ENCODE data around the gene OR9Q1.

OR9Q1 gene

GRCh38 chr11:58034471-58034870 is 10.8 kb downstream of the OR9Q1 start:
- no peak for DNase-seq (ENCODE audit: low spot score)

- DNase-seq (ENCODE audit: low spot score): no peak
These were observed 15.9 kb downstream of the OR9Q1 start for GRCh38 chr11:58039589-58039988.

GRCh38 chr11:58043379-58043778 is 19.7 kb downstream of the OR9Q1 start:
- no peak for DNase-seq (ENCODE audit: low spot score)

- DNase-seq (ENCODE audit: low spot score): no peak
These were observed 22.6 kb downstream of the OR9Q1 start for GRCh38 chr11:58046231-58046630.

GRCh38 chr11:58047818-58048217 is 24.1 kb downstream of the OR9Q1 start:
- no peak for DNase-seq (ENCODE audit: low spot score)

GRCh38 chr11:58055806-58056401 is 32.2 kb downstream of the OR9Q1 start:
- no peak for DNase-seq (ENCODE audit: low spot score)

- no peak for DNase-seq (ENCODE audit: low spot score)
These were observed 33.8 kb downstream of the OR9Q1 start for GRCh38 chr11:58057481-58057880.

GRCh38 chr11:58058276-58059006 is 34.8 kb downstream of the OR9Q1 start:
- no peak for DNase-seq (ENCODE audit: low spot score)

GRCh38 chr11:58059007-58059350 is 35.3 kb downstream of the OR9Q1 start:
- no peak for DNase-seq (ENCODE audit: low spot score)

GRCh38 chr11:58060535-58060934 is 36.9 kb downstream of the OR9Q1 start:
- no peak for DNase-seq (ENCODE audit: low spot score)

GRCh38 chr11:58060939-58061672 is 37.4 kb downstream of the OR9Q1 start:
- no peak for DNase-seq (ENCODE audit: low spot score)

GRCh38 chr11:58061813-58062212 is 38.1 kb downstream of the OR9Q1 start:
- DNase-seq (ENCODE audit: low spot score): no peak

GRCh38 chr11:58067685-58068084 is 44.0 kb downstream of the OR9Q1 start:
- DNase-seq (ENCODE audit: low spot score): no peak

- DNase-seq (ENCODE audit: low spot score): no peak
These were observed 45.0 kb downstream of the OR9Q1 start for GRCh38 chr11:58068655-58069054.

GRCh38 chr11:58070585-58070984 is 46.9 kb downstream of the OR9Q1 start:
- DNase-seq (ENCODE audit: low spot score): no peak

GRCh38 chr11:58075781-58076180 is 52.1 kb downstream of the OR9Q1 start:
- DNase-seq (ENCODE audit: low spot score): no peak

GRCh38 chr11:58086528-58086927 is 62.8 kb downstream of the OR9Q1 start:
- no peak for DNase-seq (ENCODE audit: low spot score)

- no peak for DNase-seq (ENCODE audit: low spot score)
These were observed 73.8 kb downstream of the OR9Q1 start for GRCh38 chr11:58097437-58097836.

- no peak for DNase-seq (ENCODE audit: low spot score)
These were observed 97.4 kb downstream of the OR9Q1 start for GRCh38 chr11:58121096-58121495.

GRCh38 chr11:58125469-58125868 is 101.8 kb downstream of the OR9Q1 start, which contains the start of gene OR9I1:
TSS of gene OR9I1 (minus strand) at chr11:58125530. CDS start at chr11:58119444, 6,086 bp downstream.
- DNase-seq (ENCODE audit: low spot score): no peak

GRCh38 chr11:58127350-58127749 is 103.7 kb downstream of the OR9Q1 start:
- DNase-seq (ENCODE audit: low spot score): no peak

- DNase-seq (ENCODE audit: low spot score): no peak
These were observed 109.8 kb downstream of the OR9Q1 start for GRCh38 chr11:58133309-58134076.

Data from cerebellar cortex (tissue), 1 donor.